Activated naive CD4-positive, alpha-beta T cell treated with Interleukin-2 at 50 U/mL for 16 hours (primary cell): ENCODE results near the gene FUT2.

Source experiments
- DNase-seq: peaks from one replicate; pipeline ENCODE4 v3.0.0-alpha.2; 2020

The FUT2 gene

DNA sequence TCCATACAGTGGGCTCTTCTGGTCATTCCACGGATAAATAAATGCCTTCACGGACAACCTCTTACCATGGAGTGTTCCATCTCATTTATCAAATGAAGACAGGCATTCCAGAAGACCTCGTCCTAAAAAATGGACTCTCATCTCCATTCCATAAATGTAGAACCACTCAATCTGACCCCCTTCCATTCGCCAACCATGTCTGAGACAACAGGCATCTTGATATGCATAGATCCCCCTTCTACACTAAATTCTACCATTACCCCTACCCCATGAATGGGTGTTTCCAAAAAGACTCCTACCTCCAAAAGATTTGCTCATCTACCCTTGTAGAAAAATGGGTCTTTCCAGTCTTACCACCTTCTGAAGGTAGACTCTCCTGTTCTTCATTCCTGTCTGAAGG lies 35.7 kb downstream of the FUT2 start:
- DNase-seq: no peak

DNA sequence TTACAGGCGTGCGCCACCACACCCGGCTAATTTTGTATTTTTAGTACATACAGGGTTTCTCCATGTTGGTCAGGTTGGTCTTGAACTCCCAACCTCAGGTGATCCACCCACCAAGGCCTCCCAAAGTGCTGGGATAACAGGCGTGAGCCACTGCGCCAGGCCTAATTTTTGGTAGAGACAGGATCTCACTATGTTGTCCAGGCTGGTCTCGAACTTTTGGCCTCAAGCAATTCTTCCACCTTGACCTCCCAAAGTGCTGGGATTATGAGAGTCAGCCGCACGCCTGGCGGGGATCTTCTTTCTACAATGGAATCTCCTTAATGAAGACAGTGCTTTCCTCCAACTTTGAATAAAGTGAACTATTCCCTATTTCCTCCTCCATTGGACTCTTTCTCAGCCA lies 38.9 kb downstream of the FUT2 start:
- DNase-seq: no peak

DNA sequence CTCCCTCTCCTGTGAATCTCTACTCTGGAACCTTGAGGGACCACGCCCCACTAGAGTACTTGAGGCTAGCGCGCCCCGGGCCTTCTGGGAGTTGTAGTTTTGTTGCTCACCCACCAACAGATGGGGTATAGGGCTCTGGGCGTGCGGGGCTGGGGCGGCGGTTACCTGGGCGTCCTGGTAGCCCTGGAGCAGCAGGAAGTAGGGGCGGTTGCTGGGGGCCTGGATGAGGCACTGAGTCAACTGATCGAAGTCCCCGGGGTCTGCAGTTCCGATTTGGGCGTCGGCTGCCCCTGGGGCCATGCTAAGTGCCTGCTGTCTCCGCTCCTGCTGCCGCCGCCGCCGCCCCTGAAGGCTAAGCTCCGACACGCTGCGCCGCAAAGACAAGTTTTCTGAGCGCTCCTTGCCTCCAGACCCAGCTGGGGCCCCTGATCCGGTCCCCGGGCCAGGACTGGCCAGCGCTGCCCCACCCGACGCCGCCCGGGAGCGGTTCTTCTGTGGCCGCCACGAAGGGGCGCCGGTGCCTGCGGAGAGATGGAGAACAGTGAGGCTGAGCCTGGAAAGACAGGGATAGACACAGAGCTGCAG lies 39.4 kb downstream of the FUT2 start:
- no peak for DNase-seq

DNA sequence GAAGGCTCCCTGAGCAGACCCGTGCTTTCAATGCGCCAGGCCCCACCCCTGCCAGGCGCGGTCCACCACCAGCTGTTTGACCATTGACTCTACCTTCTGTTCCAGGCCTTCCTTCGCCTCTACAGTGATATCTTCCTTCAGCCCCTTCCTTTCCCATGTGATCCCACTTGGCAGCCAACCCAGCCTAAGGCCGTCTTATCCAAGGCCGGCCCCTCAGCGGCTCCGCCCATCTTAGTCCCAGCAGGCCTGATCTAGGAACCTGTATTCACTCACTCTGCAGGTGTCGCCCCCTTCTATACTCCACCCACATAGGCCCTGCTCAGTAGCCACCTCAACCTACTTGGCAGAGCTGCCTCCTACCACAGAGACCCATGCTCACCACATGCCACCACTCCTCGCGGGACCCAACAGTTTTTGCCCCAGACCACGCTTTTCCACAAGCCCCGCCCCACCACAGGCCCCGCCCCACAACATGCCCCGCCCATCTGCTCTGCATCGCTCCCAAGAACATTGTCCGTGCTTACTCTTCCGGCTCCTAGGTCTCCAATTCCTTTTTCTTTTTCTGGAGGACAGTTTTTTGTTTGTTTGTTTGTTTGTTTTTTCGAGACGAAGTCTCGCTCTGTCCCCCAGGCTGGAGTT lies 41.7 kb downstream of the FUT2 start:
- no peak for DNase-seq

DNA sequence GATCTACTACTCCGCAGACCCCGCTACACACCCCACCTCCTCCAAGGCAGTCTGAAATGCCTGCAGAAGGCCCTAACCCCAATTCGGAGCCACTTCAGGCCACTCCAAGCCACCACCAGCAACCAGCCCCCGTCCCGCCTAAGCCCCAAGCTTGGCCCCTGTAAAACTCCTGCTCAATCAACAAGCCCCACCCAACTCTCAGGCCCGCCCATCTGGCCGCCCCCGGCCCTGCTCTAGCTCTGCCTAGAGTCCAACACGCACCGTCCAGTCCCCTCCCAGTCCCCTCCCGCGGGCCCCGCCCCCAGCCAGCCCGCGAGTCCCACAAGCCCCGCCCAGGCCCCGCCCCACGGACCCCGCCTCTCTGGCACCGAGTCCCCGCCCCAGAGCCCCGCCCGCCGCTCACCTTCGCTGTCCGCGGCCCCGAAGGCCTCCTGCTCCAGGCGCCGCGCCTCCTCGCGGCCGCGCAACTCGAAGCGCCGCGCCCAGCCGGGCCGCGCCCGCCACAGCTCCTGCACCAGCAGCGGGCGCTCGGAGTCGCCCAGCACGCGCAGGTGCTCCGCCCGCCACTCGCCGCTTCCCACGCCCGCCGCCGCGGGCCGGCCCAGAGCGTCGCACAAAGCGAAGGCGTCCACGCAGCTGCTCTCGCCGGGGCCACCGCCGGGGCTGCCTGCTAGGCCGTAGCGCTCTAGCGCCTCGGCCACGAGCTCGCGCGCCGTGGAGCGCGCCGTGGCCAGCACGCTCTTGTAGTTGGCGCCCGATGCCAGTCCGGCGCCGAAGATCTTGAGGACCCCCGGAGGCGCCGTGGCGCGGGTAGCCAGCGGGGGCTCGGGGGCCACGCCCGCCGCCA lies 43.0 kb downstream of the FUT2 start:
- DNase-seq: peak; percentile 91

DNA sequence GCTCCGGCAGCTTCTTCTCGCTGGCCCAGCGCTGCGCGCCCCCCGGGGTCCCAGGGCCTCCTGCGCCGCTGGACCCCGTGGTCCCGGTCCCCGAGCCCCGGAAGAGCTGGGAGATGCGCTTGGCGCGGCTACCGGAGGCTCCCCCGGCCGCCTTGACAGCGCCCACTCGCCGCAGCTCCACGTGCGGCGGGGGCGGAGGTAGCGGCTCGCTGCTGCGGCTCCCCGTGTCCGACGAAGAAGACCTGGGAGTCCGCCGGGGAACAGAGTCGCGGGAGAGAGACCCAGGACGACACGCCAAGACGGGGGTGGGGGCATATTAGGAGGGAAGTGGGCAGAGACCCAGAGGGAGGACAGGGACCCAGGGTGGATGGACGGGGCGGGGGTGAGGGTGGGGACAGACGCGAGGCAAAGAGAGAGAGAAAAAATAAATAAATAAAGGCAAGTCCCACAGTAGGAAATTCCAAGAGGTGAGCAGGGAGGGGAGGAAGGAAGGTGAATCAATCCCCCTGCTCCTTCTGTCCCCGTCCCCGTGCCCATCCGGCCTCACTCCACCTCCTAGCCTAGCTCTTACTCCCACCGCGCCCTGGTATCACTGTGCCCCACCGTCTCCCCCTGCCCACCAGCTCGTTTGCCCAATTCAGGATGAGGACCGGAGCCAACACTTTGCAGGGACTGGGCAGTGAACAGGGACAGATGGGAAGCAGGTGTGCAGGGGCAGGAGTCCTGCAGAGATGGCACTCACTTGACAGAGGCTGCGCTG lies 43.8 kb downstream of the FUT2 start:
- DNase-seq: no peak

DNA sequence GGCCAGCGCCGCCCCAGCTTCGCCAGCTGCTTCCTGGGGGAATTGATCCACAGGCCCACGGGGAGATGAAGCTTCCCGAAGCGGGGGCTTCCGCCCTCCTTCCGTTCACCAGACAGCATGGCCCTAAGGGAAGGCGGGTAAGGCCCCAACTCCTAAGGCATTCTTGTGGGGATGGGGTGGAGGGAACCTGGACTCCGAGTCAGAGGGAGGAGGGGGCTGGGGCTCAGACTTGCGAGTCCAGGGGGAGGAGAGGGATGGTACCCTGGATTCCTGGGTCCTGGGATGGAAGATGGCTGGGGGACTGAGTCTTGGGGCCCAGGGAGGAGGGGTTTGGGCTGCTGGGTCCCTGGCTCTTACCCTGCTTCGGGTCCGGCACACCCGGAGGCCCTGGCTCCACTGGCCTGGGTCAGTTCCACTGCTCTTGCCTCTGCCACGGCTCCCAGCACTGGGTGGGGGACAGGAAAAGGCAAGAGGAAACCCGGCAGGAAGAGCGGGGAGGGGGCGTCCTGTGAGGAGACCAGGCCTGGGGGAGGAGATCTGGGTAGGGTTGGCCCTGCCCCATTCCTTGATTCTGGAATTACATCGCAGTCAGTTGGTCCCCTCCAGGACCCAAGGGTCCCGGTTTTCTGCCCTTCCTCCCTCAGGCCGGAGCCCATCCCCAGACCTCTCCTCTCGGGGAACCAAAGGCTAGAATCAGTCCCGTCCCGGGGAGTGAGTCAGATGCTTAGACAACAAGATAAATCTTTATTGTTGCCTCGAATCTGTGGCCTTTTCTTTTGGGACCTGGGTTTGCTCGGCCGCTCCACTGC lies 44.6 kb downstream of the FUT2 start, which contains the start of gene RASIP1:
RASIP1 (minus strand) TSS at position 447 of the 809 bp plus-strand sequence; CDS start at position 119, 328 bp downstream.
- no peak for DNase-seq

DNA sequence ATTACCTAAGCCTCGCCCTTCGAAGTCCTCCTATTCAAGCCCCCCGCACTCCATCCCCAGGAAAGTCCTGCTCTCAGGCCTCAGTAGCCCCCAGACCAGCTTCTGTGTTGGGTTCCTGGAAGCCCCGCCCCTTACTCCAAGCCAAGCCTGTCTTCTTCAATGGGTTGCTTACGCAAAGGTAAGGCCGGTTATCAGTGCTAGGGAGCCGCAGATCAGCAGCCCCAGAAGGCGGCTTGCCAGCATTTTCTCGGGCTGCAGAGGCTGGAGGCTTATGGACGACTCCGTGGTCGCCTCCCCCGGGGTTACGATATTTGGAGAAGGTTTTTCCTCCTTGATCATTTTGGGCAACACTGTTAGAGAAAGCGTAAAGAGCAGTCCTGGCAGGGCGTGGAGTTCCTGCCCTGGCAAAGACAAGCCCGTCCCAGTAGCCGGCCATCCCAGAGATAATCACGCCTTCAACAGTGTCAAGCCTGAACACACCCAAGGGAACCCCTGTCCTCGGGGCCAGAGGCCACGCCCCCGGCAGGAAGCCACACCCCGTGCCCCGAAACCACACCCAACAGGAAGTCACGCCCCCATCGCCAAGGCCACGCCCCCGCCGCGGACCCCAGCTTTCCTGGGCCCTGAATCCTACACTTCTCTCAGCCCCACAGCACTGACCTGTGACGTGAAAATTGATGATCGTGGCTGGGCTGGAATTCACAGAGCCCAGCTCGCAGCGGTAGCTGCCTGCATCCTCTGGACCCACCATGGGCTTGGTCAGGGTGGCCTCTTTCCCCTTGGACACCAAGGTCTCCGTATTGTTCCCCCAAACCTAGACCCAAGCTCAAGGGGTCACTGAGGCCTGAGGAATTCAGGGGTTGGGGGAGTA lies 45.6 kb downstream of the FUT2 start:
- DNase-seq: no peak

DNA sequence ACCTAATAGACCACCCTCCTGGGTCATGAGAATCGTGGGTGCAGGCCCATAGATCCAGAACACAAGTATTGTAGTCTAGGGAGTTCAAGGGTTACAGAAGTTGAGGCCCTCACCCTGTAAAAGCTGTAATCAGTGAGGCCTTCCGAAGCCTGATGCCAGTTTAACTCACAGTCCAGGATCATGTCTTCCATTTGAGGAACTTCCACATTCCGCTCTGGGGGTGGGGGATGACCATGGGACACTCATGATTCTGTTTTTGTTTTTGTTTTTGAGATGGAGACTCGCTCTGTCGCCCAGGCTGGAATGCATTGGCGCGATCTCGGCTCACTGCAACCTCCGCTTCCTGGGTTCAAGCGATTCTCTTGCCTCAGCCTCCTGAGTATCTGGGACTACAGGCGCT lies 46.3 kb downstream of the FUT2 start:
- DNase-seq: no peak

DNA sequence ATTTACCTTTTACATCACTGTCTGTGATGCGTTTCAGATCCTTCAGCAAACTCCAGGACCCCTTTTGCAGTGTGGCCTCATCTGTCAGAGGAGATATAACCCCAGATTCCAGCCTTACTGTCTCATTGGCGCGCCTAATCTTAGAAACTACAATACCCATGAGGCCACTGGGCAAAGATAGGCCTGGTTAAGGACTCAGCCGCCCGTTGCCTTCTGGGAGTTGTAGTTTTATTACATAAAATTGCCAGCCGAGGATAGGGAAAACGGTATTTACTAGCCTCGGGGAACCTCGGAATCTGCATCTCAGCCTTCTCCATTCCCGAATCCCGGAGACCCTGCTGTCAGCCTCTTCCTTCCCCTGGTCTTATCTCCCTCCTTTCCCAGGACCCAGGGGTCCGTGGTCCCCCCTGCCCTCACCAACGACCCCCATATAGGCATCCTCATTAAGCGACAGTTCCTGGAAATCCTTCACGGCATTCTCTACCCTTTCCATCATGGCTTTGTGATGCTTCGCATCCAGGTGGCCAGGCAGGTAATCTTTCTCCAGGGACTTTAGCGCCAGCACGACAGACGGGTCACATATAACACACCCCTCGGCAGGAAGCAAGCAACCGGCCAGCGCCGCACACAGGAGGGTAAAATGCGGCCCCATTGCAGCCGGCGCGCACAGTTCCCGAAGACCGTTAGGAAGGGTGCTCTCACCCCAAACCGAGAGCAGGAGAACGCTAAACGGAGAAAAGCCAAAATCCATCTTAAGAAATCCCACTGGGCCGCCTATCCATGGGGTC lies 49.6 kb downstream of the FUT2 start:
- peak; percentile 51 for DNase-seq

DNA sequence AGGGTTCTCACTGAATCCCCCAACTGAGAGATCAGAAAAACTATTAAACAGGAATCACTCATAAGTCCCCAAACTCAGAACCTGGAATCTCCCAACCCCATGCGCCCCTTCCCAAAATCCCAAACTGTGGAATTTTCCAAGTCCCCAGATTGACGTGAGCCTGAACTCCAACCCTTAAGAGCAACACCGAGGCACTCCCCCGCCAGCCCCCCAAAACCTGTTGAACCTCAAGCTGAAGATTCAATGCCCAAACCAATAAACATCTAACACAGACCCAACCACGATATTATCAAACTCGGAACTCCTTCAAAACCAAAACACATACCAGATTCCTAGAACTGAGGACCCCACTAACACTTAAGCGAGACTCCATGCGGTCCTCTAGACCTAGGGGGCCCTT lies 50.3 kb downstream of the FUT2 start:
- DNase-seq: no peak

DNA sequence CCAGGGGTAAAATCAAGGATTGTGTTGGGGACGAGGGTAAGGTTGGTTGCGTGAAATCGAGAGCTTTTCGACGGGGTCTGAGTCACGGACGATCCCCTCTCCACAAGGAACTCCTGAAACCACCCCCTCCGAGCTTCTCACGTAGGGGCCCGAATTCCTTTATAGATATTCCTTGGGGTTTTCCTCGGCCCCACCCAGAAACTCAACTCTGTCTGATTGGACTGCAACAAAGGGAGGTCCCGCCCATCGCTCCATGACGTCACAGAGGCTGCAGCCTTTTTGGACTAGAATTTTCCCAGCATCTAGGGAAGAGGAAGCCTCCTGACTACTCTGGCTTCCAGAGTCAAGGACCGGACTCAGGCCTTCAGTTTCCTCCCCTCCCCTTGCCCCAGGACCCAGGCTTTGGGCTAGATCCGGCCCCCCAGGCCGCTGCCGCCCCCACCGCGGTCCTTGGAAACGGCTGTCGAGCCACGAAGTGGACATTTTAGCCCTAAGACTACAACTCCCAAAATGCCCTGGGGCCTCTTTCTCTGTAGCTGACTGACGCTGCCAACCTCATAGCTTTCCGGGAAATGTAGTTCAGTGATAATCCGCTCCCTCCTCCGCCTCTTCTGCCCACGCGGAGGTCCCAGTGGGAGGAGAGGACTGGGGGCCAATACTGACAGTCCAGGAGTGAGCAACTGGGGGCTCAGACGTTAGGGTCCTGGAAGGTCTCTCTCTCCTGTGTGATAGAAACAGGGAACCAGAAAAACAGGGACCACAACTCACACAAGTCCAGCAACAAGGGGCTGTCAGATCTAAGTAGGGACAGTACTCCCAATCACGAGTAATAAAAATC lies 51.2 kb downstream of the FUT2 start, which contains the start of gene IZUMO1:
IZUMO1 (minus strand) TSS at position 172 of the 838 bp plus-strand sequence. CDS start 1,050 bp downstream, outside the sequence.
- peak; percentile 57 for DNase-seq

DNA sequence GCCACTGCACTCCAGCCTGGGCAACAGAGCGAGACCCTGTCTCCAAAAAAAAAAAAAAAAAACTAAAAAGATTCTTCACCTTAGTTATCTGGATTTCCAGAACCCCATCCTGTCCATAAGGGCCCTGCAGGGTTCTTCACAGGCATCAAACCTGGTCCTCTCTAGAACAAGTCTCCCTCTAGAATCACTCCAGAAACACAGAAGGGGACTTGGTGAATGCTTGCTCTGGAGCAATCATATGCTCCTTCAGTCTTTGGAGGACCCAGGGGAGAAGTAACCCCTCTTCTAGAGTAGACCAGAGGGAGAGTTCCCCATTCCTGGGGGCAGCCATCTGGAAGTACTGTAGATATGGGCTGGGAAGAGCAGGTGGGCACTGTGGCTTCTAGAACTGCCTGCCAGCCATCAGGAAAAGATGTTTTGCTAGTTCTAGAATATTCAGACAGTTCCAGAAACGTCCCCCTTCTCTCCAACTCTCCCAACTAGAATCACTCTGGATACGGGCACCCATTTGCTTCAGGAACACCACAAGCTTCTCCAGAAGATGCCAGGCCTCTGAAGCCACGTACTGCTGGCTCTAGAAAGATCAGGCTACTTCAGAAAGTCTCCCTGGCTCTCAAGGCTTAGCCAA lies 53.9 kb downstream of the FUT2 start:
- no peak for DNase-seq

DNA sequence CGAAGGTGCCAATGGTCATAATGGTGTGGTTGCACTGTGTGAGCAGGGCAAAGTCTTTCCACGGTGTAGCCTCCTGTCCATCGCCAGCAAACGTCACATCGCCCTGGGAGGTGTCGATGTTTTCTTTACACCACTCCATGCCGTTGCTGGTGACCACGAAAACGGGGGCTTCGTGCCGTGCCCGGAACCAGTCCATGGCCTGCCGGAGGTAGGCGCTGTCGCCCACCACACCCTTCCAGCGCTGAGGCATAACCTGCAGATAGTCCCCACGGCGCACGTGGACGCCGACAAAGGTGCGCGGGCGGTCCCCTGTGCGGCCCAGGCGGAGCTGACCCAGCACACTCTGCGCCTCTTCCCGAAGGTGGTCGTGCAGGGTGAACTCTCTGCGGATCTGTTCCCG lies 54.6 kb downstream of the FUT2 start:
- DNase-seq: no peak

DNA sequence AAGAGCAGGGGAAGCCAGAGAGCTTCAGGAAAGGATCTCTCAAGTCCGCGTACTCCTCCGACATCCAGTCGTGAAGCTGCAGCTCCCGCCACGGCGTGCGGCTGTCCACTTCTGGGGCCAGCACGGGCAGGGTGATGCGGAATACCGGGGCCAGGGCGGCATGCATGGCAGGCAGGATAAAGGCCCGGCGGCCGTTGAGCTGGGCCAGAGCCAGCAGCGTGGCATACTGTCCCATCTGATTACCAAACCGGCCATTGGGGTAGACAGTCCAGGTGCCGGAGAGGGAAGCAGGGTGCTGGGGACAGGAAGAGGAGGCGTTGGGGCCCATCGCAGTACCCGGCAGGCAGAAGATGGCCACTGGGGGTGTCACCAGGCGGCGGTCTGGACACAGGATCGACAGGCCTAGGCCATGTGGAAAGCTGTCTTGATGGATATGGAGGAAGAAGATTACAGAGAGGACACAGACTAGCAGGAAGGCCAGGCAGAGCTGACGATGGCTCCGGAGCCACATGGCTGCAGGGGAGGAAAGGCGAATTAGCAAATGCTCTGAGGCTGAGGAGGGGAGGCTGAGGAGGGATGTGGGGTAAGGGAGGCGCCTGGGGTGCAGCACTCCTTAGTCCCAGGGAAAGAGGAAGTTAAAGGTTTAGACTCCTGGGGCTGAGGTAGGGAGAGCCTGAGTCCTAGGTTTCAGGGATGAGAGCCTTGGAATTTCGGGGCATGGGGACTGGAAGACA lies 55.2 kb downstream of the FUT2 start:
- DNase-seq: no peak

DNA sequence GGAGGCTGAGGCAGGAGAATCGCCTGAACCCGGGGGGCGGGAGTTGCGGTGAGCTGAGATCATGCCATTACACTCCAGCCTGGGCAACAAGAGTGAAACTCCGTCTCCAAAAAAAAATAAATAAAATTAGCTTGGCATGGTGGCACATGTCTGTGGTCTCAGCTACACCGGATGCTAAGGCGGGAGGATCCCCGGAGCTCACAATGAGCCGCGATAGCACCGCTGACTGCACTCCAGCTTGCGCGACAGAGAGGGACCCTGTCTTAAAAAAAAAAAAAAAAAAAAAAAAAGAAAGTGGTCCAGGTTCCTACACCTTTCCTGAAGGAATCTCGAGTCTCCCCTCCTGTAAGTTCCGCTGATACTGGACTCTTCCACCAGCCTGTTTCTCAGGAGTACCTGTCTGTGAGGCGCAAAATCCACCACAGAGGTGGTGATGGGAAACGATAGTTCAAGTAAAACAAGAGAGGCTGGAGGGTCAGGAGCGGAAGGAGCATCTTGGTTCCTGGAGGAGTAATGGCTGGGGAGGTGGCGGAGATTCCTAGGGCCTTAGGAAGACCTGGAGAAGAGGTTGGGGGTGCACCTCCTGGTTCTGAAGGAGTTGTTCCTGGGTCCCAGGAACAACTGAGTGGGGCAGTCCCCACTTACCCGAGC lies 56.2 kb downstream of the FUT2 start:
- no peak for DNase-seq

DNA sequence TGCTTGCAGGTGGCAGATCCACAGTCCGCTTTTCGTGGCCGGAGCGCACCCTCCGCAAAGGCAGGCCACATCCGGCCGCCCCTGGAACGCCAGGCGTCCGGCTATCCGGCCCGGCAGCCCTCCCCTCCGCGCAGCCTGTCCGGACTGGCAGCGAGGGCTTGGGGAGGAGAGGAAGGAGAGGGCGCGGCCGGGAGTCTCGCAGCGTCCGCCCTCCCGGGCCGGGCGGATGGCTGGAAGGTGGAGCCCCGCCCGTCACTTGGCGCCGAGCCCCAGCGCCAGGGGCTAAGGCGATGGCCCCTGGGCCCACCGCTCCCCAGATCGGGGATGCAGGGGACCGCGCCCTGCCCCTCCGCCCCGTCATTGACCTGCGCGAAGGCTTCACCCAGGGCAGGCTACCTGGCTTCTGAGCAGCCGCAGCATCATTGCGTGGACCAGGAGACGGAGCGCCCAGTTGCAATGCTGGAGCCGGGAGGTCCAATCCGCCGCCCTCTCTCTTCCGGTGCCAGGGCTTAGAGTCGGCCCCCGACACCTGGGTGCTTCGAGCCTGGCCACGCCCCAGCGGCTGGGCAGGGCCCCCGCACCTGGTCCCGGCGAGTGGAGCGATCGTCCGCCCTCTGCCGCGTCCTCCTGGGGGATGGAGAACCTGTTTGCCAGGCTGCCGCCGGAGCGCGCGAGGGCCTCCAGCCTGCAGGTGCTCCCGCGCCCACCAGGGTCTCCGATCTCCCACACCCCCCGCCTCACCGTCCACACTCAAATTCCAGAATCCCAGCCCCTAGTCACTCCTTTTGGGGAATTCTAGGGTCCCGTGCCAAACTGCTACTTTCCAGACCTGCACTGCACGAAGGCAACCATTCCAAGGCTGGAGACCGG lies 57.0 kb downstream of the FUT2 start, which contains the start of gene FUT1:
FUT1 (minus strand) TSS at position 146 of the 870 bp plus-strand sequence. CDS start 1,360 bp downstream, outside the sequence.
- peak; percentile 31 for DNase-seq
